Head of caudate nucleus (tissue), 42 donors: ENCODE data around the gene RTEL1.
"Not testable (repeated sequence)": the region's sequence is repeated elsewhere in the genome, so short reads cannot be mapped to it uniquely, and the experiment has no call there.

ENCODE experiments used
- DNase-seq, 42 donors: peaks; one replicate each; pipeline versions ENCODE4 v3.0.0 to v3.0.0-alpha.2; 2020 to 2021; ENCODE audit warnings: mixed read lengths in 7 of 42
- intact Hi-C: fragments of 100-400 bp; cut with DNase I; formaldehyde crosslinking; loops from one replicate; pipeline ENCODE4 v1.15.0; 2022

The RTEL1 gene, protein sequence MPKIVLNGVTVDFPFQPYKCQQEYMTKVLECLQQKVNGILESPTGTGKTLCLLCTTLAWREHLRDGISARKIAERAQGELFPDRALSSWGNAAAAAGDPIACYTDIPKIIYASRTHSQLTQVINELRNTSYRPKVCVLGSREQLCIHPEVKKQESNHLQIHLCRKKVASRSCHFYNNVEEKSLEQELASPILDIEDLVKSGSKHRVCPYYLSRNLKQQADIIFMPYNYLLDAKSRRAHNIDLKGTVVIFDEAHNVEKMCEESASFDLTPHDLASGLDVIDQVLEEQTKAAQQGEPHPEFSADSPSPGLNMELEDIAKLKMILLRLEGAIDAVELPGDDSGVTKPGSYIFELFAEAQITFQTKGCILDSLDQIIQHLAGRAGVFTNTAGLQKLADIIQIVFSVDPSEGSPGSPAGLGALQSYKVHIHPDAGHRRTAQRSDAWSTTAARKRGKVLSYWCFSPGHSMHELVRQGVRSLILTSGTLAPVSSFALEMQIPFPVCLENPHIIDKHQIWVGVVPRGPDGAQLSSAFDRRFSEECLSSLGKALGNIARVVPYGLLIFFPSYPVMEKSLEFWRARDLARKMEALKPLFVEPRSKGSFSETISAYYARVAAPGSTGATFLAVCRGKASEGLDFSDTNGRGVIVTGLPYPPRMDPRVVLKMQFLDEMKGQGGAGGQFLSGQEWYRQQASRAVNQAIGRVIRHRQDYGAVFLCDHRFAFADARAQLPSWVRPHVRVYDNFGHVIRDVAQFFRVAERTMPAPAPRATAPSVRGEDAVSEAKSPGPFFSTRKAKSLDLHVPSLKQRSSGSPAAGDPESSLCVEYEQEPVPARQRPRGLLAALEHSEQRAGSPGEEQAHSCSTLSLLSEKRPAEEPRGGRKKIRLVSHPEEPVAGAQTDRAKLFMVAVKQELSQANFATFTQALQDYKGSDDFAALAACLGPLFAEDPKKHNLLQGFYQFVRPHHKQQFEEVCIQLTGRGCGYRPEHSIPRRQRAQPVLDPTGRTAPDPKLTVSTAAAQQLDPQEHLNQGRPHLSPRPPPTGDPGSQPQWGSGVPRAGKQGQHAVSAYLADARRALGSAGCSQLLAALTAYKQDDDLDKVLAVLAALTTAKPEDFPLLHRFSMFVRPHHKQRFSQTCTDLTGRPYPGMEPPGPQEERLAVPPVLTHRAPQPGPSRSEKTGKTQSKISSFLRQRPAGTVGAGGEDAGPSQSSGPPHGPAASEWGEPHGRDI (N-terminal part only)

DNA sequence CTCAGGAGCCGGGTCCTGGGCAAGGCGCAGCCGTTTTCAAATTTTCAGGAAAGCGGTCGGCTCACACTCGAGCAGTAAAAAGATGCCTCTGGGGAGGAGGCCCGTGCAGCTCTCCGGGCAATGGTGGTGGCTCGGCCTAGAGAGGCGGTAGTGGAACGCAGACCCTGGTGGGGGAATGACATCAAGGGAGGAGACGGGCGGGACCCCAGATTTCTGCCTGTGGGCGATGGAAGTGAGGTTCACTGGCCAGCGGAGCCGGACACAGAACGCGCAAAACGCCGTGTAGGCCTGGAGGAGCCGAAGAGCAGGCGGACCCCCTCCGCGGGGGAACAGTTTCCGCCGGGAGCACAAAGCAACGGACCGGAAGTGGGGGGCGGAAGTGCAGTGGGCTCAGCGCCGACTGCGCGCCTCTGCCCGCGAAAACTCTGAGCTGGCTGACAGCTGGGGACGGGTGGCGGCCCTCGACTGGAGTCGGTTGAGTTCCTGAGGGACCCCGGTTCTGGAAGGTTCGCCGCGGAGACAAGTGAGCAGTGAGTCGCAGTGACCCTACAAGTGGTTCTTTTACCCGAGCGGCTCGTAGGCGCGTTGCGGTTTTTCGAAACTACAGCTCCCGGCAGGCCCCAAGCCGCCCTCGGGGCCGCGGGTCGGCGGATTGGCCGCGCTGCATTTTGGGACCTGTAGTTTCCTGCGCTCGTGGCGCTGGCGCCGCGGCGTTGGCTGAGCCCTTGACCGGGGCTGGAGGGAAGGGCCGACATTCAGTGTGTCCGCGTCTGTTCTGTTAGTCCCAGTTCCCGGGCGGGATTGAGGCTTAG is at the start of gene RTEL1:
Gene RTEL1, plus strand, starts transcription at position 376 of the 812 bp plus-strand sequence. CDS start 1,091 bp downstream, outside the sequence.
- intact Hi-C loops, result loop anchor here (2.0 to 5.0 kb wide), 2 partner anchors 31 to 49 kb away; partner anchors contain the start of genes ARFRP1, GMEB2 and ZGPAT
- DNase-seq, result peak; percentile 82 to 97 (median 93)

DNA sequence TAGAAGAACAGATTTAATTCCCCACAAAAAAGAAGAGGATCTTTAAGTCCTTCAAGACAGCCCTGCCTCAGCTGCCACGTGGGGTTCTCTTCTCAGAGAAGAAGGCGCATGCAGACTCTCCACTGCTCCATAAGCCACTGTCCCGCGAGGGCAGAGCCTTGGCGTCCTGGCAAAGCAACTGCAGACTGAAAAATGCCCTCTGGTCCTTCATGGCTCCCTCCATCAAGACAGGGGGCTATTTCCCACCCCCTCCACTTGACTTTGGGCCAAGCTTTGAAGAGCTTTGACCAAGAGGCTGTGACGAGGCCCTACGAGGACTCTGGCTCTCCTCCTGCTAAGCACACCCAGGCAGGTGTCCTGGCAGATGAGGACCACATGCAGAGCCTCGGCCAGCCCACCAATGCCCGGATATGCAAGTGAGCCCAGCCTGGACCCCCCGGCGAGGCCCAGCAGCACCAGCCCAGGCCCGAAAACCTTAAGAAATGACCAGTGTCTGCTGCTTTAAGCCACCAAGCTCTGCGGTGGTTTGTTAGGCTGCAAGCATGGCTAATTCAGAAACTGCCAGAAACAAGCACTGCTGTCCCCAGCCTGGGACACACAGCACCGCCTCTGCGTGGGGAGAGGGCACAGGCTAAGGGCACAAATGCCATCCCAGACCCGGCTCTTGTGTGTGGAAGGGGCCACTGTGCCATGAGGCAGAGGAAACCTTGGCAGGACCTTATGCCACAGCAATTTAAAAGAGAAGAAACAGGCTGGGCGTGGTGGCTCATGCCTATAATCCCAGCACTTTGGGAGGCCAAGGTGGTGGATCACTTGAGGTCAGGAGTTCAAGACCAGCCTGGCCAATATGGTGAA is 47.3 kb upstream of the RTEL1 start:
- intact Hi-C loops, result no loop called here
- no peak for DNase-seq

DNA sequence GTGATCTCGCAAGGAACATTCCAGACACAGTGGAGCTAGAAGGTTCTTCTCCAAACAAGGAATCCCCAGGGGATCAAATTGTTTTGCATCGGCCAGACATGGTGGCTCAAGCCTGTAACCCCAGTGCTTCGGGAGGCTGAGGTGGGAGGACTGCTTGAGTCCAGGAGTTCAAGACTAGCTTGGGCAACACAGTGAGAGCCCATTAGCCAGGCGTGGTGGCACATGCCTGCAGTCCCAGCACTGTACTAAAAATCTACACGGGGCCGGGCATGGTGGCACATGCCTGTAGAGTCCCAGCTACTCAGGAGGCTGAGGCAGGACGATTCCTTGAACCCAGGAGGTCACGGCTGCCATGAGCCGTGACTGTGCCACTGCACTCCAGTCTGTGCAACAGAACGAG is 46.5 kb upstream of the RTEL1 start:
- no peak for DNase-seq
- intact Hi-C loops, result no loop called here

DNA sequence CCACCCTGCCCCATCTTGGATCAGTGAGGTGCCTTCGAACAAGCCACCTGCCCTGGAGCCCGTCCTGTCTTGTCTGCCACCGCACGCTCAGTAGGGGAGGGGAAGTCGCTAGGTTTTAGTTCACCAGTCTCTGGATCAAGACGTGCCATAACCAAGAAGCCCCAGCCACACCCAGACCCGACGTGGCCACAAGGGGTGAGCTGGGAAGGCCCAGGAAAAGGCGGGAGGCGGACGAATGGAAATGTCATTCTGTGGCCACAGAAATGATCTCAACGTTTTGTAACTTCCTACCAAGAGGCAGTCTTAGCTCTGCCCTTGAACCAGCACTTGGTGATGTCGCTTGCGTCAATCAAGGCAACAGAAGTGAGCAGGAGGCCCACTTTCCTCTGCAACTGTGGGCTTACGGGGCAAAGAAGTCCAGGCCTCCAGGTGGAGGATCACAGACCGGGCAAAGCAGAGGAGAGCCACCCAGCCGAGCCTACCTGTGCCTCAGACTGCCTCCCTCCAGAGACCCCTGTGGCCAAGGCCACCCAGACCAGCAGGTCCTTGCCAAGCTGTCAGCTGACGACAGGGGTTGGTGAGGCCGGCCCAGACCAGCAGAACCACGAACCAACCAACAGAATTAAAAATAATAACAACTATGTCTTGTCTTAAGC is 45.7 kb upstream of the RTEL1 start:
- no peak for DNase-seq
- intact Hi-C loops, result no loop called here

DNA sequence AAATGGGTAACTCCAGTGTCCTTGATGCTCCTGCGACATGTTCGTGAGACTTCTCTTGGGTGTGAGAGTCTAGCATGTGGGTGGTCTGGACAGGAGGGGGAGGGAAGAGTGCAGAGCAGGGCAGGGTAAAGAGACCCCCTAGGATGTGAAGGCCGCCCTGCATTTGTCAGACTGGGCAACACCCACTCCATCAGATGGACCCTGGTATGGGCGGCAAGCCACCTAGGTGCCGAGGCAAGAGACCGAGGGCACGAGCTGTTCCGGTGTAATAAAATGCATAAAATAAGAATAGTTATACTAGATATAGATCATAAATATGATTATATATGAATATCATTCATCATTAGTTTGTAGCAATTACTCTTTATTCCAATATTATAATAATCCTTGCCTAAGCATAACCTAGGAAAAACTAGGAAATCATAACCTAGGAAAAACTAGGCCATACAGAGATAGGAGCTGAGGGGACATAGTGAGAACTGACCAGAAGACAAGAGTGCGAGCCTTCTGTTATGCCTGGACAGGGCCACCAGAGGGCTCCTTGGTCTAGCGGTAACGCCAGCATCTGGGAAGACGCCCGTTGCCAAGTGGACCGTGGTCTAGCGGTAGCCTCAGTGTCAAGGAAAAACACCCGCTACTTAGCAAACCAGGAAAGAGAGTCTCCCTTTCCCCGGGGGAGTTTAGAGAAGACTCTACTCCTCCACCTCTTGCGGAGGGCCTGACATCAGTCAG is 44.1 kb upstream of the RTEL1 start:
- intact Hi-C loops, result not testable (repeated sequence)

DNA sequence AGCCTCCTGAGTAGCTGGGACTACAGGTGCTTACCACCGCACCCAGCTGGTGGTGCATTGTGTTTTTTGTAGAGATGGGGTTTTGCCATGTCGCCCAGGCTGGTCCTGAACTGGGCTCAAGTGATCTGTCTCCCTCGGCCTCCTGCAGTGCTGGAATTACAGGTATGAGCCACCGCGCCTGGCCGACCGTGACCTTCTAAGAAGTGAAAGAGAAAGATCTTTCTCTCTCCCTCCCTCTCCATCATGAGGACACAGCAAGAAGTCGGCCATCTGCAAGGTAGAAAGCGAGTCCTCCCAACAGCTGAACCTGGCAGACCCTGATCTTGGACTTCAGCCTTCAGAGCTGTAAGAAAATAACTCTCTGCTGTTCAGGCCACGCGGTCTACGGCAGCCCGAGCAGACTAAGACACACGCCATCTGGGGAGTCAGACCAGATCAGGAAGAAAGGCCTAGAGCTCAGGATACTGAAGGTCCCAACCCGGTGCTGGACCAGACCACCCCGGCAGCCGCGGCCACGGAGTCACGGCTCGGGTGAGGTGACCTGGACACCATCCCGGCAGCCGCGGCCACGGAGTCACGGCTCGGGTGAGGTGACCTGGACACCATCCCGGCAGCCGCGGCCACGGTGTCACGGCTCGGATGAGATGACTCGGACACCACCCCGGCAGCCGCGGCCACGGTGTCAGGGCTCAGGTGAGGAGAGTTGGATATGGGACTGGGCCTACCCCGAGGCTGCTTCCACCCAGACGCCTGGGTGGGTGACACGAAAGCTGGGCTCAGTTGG is 40.8 kb upstream of the RTEL1 start:
- no peak for DNase-seq
- intact Hi-C loops, result no loop called here

More for the DNA sequence above, 44.1 kb upstream of the RTEL1 start:
- DNase-seq, result not testable (repeated sequence)

DNA sequence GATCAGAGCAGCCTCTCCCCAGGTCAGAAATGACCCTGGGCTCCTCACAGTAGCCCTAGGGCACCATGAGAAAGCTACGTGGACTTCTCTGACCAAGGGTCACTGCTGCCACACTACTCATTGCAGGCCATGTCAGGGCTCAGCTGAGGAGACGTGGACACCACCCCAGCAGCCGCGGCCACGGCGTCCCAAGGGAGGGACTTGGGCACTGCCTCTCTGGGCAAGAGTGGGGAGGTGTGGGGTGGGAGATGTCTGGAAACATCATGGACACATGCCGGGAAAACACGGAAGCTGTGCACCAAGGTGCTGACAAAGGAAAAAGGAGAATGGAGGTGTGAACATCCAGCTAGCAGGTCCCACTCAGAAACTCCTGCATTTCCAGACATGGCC is 40.2 kb upstream of the RTEL1 start:
- no peak for DNase-seq
- intact Hi-C loops, result no loop called here

DNA sequence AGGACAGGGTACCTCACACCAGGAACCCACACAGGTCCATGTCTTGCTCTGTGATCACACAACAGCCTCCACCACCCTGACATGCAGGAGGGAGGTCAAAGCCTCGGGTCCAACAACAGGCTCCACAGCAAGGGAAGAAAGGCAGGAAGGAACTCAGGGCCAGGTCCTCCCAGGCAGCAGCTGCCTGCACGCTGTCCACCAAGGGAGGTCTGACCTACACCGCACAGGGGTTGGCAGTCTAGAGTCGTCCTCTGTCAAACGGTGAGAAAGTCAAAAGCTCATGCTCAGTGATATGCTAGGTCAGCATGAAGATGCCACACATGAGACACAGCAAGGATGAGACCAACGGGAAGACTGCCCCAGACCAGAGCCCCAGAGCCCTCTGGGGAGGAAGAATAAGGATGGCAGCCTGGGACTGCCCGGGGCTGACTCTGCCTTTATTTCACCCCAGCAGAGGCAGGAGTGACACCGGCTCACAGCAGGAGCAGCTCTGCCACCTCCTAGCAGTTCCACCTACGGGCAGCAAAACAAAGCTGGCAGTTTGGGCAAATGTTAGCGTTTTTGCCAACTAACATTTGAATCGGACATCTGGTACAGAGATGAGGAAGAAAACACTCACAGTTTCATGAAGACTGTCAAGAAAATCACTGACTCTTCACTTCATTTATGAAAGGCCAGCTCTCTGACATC is 39.7 kb upstream of the RTEL1 start:
- intact Hi-C loops, result no loop called here
- no peak for DNase-seq

DNA sequence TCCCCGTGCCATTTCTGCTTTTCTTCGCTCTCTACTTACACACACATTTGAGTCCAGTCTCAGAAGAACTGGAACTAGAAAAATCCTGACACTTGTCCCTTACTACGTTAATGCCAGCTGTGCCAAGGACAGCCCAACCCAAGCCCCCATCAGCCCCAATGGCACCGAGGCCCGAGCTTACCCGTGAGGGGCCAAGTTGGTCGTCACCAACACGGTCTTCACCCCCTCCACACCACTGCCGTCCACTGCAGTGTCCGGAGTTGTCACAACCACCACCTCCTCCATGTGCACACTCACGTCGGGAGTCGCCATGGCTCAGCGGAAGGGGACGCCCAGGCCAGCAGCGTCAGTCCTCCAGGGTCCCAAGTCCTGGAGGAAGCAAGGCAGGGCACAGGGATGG is 39.0 kb upstream of the RTEL1 start:
- intact Hi-C loops, result no loop called here
- DNase-seq, result no peak

DNA sequence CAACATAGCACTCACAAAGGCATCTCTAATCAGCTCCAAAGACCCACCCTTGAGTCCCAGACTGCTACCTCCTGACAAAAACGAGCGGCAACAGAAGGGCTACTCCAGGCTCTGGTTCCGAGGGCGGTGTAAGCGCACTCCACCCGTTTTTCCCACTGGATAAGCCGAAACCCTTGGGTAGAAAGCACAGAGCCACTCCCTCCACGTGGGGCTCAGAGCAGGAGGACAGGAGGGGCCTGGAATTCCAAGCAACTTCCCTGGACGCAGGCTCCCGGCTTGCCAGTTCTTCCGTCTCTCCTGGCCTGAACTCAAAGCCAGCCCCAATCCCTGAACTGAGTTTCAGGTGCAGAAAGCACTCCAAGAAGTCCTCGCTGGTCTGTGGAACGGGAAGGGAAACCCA is 38.6 kb upstream of the RTEL1 start:
- no peak for DNase-seq
- intact Hi-C loops, result no loop called here

DNA sequence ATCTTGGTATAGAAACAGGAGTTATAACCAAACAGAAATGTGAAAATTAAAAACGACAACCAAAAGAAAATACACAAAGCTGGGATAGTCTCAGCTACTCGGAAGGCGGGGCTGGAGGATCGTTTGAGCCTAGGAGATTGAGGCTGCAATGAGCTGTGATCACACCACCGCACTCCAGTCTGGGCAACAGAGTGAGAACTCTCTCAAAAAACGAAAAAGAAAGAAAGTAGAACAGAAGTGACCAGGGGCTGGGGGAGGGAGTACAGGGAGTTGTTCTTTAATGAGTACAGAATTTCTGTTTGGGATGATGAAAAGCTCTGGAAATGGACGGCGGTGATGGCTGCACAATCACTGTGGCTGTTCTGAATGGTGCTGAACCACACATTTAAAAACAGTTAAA is 37.1 kb upstream of the RTEL1 start:
- intact Hi-C loops, result loop anchor here (10.0 kb wide), 1 partner anchor 86 kb away; the partner anchor contains the start of gene PTK6
- DNase-seq, result no peak

DNA sequence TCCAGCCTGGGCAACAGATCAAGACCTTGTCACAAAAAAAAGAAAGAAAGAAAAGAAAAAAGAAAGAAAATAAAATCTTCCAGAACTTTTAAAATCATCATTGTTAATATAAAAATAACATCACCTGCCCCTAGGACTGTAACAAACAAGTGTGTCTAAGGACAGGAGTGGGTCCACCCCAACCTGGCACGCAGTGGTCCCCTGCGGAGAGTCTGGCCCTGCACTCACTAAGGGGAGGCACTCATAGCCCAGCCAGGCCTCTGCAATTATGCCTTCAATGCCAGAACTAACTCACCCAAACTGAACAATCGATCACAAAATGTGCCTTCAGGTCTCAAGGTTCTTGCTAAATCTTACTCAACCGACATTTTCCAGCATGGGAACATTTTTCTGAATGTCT is 36.0 kb upstream of the RTEL1 start:
- no peak for DNase-seq
- intact Hi-C loops, result loop anchor here (10.0 kb wide), 1 partner anchor 87 kb away; the partner anchor contains the start of gene PTK6

DNA sequence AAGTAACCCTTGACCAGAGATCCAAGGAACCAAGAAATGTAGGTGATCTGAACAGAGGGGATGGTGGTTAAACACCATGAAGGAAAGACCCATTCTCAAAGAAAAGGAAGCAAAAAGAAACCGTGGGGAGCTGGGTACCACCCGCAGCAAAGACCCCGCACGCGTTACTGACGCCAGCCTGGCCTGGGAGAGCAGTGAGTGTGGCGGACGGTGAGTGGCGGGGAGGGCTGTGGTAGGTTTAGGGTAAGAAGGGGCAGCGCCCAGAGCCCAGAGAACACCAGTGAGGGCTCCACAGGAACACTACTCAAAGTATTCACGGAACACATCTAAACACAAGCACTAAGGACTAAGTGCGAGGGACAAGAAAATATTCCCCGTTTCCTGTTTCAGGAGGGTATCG is 35.4 kb upstream of the RTEL1 start:
- intact Hi-C loops, result loop anchor here (10.0 kb wide), 1 partner anchor 88 kb away; the partner anchor contains the start of gene PTK6

DNA sequence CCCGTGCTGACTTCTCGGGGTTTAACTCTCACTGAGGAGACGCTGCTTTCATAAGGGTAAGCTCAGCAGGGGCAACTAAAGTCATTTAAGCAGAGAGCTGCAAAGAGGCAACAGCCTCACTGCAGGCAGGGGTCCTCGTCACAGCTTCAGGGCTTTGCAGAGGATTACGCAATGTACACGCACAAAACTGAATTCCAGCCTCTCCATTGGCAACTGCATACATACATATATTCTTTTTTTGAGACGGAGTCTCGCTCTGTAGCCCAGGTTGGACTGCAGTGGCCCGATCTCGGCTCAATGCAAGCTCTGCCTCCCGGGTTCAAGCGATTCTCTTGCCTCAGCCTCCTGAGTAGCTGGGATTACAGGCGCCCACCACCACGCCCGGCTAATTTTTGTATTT is 33.6 kb upstream of the RTEL1 start:
- DNase-seq, result no peak
- intact Hi-C loops, result loop anchor here (10.0 kb wide), 1 partner anchor 90 kb away; the partner anchor contains the start of gene PTK6

More for the DNA sequence above, 35.4 kb upstream of the RTEL1 start:
- no peak for DNase-seq
